ENCODE results near the gene TAF1B.
A peak's percentile ranks its signal among the peaks of the same experiment; 100 is the strongest.
"Not testable (repeated sequence)": the region's sequence is repeated elsewhere in the genome, so short reads cannot be mapped to it uniquely, and the experiment has no call there.

TAF1B gene

GRCh38 chr2:9830685-9831410 lies 12.4 kb upstream of the TAF1B start:
- peak; percentile 78 for DNase-seq (ENCODE audit: low read depth, low spot score)

GRCh38 chr2:9831670-9832069 lies 11.6 kb upstream of the TAF1B start:
- peak; percentile 70 for DNase-seq (ENCODE audit: low read depth, low spot score)

- no peak for DNase-seq (ENCODE audit: low read depth, low spot score)
These were observed 10.7 kb upstream of the TAF1B start for GRCh38 chr2:9832586-9832985.

GRCh38 chr2:9835068-9835467 lies 8.2 kb upstream of the TAF1B start:
- not testable (repeated sequence) for DNase-seq (ENCODE audit: low read depth, low spot score)

GRCh38 chr2:9836074-9836473 lies 7.2 kb upstream of the TAF1B start:
- DNase-seq (ENCODE audit: low read depth, low spot score), result no peak

DNA sequence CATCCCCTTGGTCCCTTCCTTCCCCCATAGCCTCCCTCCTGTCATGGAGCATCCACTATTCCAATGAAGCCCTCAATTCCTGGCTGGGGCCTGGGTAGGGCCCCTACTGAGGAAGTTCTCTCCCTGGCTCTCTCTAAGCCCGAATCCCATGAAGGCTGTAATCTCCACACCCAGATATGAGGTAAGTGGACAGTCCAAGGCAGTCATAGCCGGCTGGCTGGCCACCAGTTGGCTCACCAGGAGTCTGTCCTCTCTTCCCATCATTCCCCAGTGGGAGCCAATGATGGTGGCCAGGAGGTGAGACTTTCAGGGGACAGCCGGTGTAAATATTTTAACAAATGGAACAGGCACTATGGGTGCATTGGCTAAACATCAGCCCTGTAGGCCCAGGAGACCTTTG lies 6.8 kb upstream of the TAF1B start:
- no peak for DNase-seq (ENCODE audit: low read depth, low spot score)

GRCh38 chr2:9837451-9837850 lies 5.8 kb upstream of the TAF1B start:
- DNase-seq (ENCODE audit: low read depth, low spot score), result no peak

DNA sequence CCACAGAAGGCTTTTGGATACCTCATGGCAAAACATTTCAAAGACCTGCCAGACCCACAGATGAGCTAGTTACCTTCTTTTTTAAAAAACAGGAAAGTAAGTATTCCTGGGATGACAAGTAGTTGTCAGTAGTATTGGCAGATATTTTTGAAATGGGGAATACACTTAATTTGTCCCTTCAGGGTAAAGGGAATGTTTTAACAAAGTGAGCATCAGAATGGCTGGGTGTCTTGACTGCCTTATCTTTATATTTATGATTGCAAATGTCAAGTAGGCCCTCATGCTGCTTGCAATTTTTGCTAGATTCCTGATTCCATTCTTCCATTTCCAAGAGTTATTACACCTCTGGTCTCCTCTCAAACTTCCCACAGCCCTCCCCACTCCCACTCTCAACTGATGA lies 4.9 kb upstream of the TAF1B start:
- DNase-seq (ENCODE audit: low read depth, low spot score), result no peak

GRCh38 chr2:9842487-9843228 lies 616 bp upstream of the TAF1B start:
- no peak for DNase-seq (ENCODE audit: low read depth, low spot score)

- peak; percentile 44 for DNase-seq (ENCODE audit: low read depth, low spot score)
These were observed 786 bp downstream of the TAF1B start for GRCh38 chr2:9844036-9844483.

- no peak for DNase-seq (ENCODE audit: low read depth, low spot score)
These were observed 1.3 kb downstream of the TAF1B start for GRCh38 chr2:9844576-9844975.

GRCh38 chr2:9846554-9846953 lies 3.3 kb downstream of the TAF1B start:
- no peak for DNase-seq (ENCODE audit: low read depth, low spot score)

DNA sequence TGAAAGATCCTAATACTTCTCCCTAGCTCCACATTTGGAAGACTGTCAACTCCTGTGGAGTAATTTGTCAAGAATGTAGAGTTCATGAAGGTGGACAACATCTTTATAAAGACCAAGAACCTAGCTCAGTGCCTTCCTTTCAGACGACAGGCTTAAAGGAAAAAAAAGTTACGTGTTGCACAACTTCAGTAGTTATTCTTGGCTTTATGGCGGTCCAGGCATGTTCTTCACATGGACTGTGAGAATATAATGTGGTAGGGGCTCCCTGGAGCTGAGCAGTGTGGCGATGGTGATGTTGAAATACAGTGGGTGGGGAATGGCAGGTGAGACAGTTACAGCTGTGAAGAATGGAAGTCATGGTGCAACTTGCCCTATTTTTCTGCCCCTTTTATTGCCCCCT lies 3.9 kb downstream of the TAF1B start:
- no peak for DNase-seq (ENCODE audit: low read depth, low spot score)

GRCh38 chr2:9852881-9853280 lies 9.6 kb downstream of the TAF1B start:
- no peak for DNase-seq (ENCODE audit: low read depth, low spot score)

- no peak for DNase-seq (ENCODE audit: low read depth, low spot score)
These were observed 14.8 kb downstream of the TAF1B start for GRCh38 chr2:9857814-9858729.

- DNase-seq (ENCODE audit: low read depth, low spot score), result peak; percentile 9
These were observed 15.4 kb downstream of the TAF1B start for GRCh38 chr2:9858730-9859068.

- DNase-seq (ENCODE audit: low read depth, low spot score), result not testable (repeated sequence)
These were observed 17.8 kb downstream of the TAF1B start for GRCh38 chr2:9860922-9861580.

- DNase-seq (ENCODE audit: low read depth, low spot score), result no peak
These were observed 24.6 kb downstream of the TAF1B start for GRCh38 chr2:9867881-9868280.

DNA sequence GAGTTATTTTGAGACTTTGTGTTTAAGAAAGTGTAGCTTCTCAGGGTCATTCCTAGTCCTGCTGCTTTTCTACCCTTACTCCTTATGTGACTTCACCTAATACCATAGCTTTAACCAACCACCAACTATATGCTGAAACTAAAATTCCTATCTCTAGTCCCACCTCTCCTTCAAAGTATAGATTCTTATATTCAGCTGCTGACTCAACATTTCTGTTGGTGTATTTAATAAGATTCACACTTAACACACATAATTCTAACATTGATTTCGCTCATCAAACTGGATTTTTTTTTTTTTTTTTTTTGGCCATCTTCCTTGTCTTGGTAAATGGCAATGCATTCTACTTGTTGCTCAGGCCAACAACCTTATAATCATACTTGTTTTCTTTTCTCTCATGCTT lies 30.1 kb downstream of the TAF1B start:
- no peak for DNase-seq (ENCODE audit: low read depth, low spot score)

DNA sequence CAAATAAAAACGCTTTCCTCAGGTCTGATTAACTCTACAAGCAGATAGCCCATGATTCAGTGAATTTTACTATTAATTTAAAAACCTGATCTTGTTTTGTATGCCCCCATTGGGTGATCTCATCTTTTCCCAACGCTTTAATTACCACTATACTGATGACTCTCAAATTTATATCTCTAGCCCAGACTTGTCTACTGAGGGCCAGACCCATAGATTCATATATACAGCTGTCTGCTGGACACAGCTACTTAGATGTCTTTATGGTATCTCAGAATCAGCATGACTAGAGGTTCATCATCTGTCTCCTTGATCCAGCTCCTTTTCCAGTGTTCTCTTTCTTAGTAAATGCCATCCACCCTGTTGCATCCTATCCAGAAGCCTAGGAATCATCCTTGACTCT lies 33.8 kb downstream of the TAF1B start:
- no peak for DNase-seq (ENCODE audit: low read depth, low spot score)

GRCh38 chr2:9877726-9878125 lies 34.5 kb downstream of the TAF1B start:
- peak; percentile 59 for DNase-seq (ENCODE audit: low read depth, low spot score)

Data from ELF-1 (cell line).